Transverse colon (tissue), 4 donors: ENCODE data around the gene PNKD.

ENCODE experiments used
- POLR2A ChIP-seq: fragments of 450-650 bp; IDR thresholded peaks from one replicate; pipeline ENCODE4 v1.6.1; 2016; ENCODE audit warnings: antibody characterized with exemption, mild to moderate bottlenecking, moderate library complexity
- POLR2AphosphoS5 ChIP-seq, 3 donors: sonication (generic); formaldehyde crosslinking; IDR thresholded peaks; one replicate each; pipeline ENCODE4 v1.6.1; 2016; ENCODE audit warnings: antibody characterized with exemption in 3 of 3
- TF ChIP-seq, protein P1 (sequence below), 5 experiments: fragments of 200-600 bp in 3 of 5; fragments of 450-650 bp in 2 of 5; sonication (generic) in 3 of 5; IDR thresholded peaks; 1 replicate in 2 of 5; 2 replicates in 3 of 5; pipeline ENCODE4 v1.5.1; 2016 to 2017; ENCODE audit warnings: antibody characterized with exemption in 5 of 5, inconsistent platforms in 3 of 5, mild to moderate bottlenecking in 2 of 5, moderate library complexity in 1 of 5

- TF ChIP-seq, protein P1, sequence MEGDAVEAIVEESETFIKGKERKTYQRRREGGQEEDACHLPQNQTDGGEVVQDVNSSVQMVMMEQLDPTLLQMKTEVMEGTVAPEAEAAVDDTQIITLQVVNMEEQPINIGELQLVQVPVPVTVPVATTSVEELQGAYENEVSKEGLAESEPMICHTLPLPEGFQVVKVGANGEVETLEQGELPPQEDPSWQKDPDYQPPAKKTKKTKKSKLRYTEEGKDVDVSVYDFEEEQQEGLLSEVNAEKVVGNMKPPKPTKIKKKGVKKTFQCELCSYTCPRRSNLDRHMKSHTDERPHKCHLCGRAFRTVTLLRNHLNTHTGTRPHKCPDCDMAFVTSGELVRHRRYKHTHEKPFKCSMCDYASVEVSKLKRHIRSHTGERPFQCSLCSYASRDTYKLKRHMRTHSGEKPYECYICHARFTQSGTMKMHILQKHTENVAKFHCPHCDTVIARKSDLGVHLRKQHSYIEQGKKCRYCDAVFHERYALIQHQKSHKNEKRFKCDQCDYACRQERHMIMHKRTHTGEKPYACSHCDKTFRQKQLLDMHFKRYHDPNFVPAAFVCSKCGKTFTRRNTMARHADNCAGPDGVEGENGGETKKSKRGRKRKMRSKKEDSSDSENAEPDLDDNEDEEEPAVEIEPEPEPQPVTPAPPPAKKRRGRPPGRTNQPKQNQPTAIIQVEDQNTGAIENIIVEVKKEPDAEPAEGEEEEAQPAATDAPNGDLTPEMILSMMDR (IDR thresholded peaks at IDR 0.05), result peak; percentile 28 to 70 (median 51)
- TF ChIP-seq POLR2A (no peak), POLR2AphosphoS5 (IDR thresholded peaks at IDR 0.05) (peak in 2 of 3 donors; percentile 19 to 55)
Observed at GRCh38 chr2:218230882-218231281, 39.4 kb upstream of the PNKD start.
